ENCODE results near the gene EDN3.

DNA sequence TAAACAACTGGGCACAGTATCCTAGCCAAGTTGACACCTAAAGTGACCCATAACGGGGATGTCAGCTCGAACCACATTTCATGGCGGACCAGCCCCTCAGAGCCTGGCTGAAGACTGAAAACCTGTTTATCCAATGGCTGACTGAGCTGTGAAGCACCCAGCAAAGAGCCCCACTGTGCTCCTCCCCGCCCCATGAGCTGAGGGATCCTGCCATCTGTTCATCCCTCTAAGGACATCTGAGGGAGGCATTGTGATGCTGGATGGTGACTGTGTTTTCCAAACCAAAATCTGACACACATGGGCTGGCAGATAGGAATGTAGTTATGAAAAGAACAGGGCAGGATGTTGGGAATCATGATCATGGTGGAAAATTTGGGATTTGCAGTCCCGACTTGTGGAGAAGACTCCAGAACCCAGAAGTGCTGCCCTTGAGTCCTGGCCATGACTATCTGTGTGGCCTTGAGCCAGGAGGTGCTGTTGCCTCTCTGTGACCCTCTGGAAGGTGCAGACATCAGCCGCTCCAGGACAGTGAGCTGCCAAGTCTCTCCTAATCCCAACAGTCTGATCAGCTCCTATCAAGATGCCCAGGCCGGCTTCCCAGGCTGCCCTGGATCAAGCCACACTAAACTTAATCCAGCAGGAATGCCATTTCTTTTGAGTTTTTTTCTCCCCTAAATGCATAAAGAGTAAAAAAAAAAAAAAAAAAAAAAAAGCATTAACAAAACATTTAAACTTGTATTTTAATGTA lies 5.7 kb downstream of the EDN3 start:
- TF ChIP-seq POLR2A (IDR thresholded peaks at IDR 0.05; ENCODE audit: low read depth, low read length) (no peak), POLR2AphosphoS5 (IDR thresholded peaks at IDR 0.05; ENCODE audit: low read depth, low read length) (no peak), TAF1 (IDR thresholded peaks at IDR 0.05; ENCODE audit: borderline replicate concordance, low read depth, low read length) (no peak)

Data from GM12892 (cell line).